DOHH2 (cell line): Measurements from ENCODE around the gene EIF4ENIF1.
"Not testable (repeated sequence)": the region's sequence is repeated elsewhere in the genome, so short reads cannot be mapped to it uniquely, and the experiment has no call there.

ENCODE experiments used
- H3F3A ChIP-seq: fragments of 200-600 bp; sonication (generic), shearing (Covaris generic); 2 replicates; pipeline ENCODE4 v1.6.0; 2016; ENCODE audit warnings: antibody characterized with exemption, mild to moderate bottlenecking; ENCODE audit not compliant: control insufficient read depth, insufficient read depth
- H3K27ac ChIP-seq: fragments of 200-600 bp; sonication (generic); 2 replicates; pipeline ENCODE4 v1.5.1; 2014; ENCODE audit warnings: low read depth, mild to moderate bottlenecking, low read length, moderate library complexity
- H3K27me3 ChIP-seq: fragments of 200-600 bp; sonication (generic); 2 replicates; pipeline ENCODE4 v1.6.1; 2014; ENCODE audit warnings: mild to moderate bottlenecking, low read length, mixed read lengths; ENCODE audit not compliant: control insufficient read depth
- H3K36me3 ChIP-seq: fragments of 200-600 bp; sonication (generic); 2 replicates; pipeline ENCODE4 v1.6.1; 2014; ENCODE audit warnings: mild to moderate bottlenecking, low read length, moderate library complexity, mixed read lengths; ENCODE audit not compliant: control insufficient read depth
- H3K4me1 ChIP-seq: fragments of 200-600 bp; sonication (generic); 2 replicates; pipeline ENCODE4 v1.6.1; 2014; ENCODE audit warnings: mild to moderate bottlenecking, low read length, mixed read lengths; ENCODE audit not compliant: control insufficient read depth
- H3K4me2 ChIP-seq: fragments of 200-600 bp; sonication (generic); 2 replicates; pipeline ENCODE4 v1.6.0; 2014; ENCODE audit warnings: mild to moderate bottlenecking, low read length, moderate library complexity
- H3K4me3 ChIP-seq: fragments of 200-600 bp; sonication (generic); 2 replicates; pipeline ENCODE4 v1.5.1; 2014; ENCODE audit warnings: mild to moderate bottlenecking, low read length, mixed read lengths
- H3K79me2 ChIP-seq: fragments of 200-600 bp; sonication (generic); 2 replicates; pipeline ENCODE4 v1.6.1; 2014; ENCODE audit warnings: mild to moderate bottlenecking, low read length, mixed read lengths; ENCODE audit not compliant: control insufficient read depth
- H3K9me2 ChIP-seq: fragments of 200-600 bp; sonication (generic); replicated peaks from 2 replicates; pipeline ENCODE4 v1.6.1; 2014; ENCODE audit warnings: mild to moderate bottlenecking, low read length, mixed read lengths; ENCODE audit not compliant: control insufficient read depth
- H3K9me3 ChIP-seq: fragments of 200-600 bp; sonication (generic); 2 replicates; pipeline ENCODE4 v1.6.1; 2014; ENCODE audit warnings: antibody characterized with exemption, low read length, mixed read lengths; ENCODE audit not compliant: control insufficient read depth, insufficient read depth
- H4K20me1 ChIP-seq: fragments of 200-600 bp; sonication (generic); 2 replicates; pipeline ENCODE4 v1.6.0; 2014; ENCODE audit warnings: low read depth, mild to moderate bottlenecking, antibody characterized with exemption, low read length, moderate library complexity; ENCODE audit not compliant: control insufficient read depth, insufficient read depth
- CTCF ChIP-seq: fragments of 200-600 bp; sonication (generic); IDR thresholded peaks from one replicate; pipeline ENCODE4 v1.5.1; 2014; ENCODE audit warnings: antibody characterized with exemption, mild to moderate bottlenecking, low read depth, low read length; ENCODE audit not compliant: poor library complexity, severe bottlenecking
- EZH2phosphoT487 ChIP-seq: fragments of 200-600 bp; sonication (generic); IDR thresholded peaks from 2 replicates; pipeline ENCODE4 v1.6.1; 2017; ENCODE audit warnings: borderline replicate concordance, mild to moderate bottlenecking, antibody characterized with exemption, low read length, moderate library complexity, mixed read lengths

EIF4ENIF1 gene

DNA sequence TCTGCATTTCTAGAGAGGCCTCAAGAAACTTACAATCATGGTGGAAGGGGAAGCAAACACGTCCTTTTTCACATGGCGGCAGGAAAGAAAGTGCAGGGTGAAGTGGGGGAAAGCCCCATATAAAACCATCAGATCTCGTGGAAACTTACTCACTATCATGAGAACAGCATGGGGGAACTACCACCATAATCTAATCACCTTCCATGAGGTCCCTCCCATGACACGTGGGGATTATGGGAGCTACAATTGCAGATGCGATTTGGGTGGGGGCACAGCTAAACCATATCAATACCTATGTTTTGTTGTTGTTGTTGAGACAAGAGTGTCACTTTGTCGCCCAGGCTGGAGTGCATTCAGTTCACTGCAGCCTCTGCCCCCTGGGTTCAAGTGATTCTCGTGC lies 36.6 kb upstream of the EIF4ENIF1 start:
- H4K20me1 ChIP-seq: peaks cover 5% of the 10 kb centered on the region; the same call in 1 of the 2 replicates
- peaks cover 65% of the 10 kb centered on the region for H3K36me3 ChIP-seq
- no peaks in the 10 kb centered on the region for H3F3A ChIP-seq
- H3K79me2 ChIP-seq: peaks cover 74% of the 10 kb centered on the region
- H3K27me3 ChIP-seq: no peaks in the 10 kb centered on the region
- no peak overlapping the region for H3K4me2 ChIP-seq
- no peaks in the 10 kb centered on the region for H3K9me2 ChIP-seq
- TF ChIP-seq EZH2phosphoT487 (no peak), CTCF (no peak)
- H3K27ac ChIP-seq: no peak overlapping the region
- no peaks in the 10 kb centered on the region for H3K9me3 ChIP-seq
- peaks cover 4% of the 10 kb centered on the region; the same call in 1 of the 2 replicates for H3K4me1 ChIP-seq
- no peak overlapping the region for H3K4me3 ChIP-seq

GRCh38 chr22:31524132-31524531 lies 34.5 kb upstream of the EIF4ENIF1 start:
- not testable (repeated sequence) for H3K4me2 ChIP-seq, H3F3A ChIP-seq, H3K9me2 ChIP-seq, H3K9me3 ChIP-seq, H3K27me3 ChIP-seq, H3K27ac ChIP-seq, H4K20me1 ChIP-seq, H3K4me3 ChIP-seq, H3K4me1 ChIP-seq
- peaks cover 62% of the 10 kb centered on the region for H3K36me3 ChIP-seq
- peaks cover 95% of the 10 kb centered on the region for H3K79me2 ChIP-seq

GRCh38 chr22:31520051-31520450 lies 30.4 kb upstream of the EIF4ENIF1 start:
- H3K9me3 ChIP-seq: no peaks in the 10 kb centered on the region
- H3F3A ChIP-seq: no peaks in the 10 kb centered on the region
- peaks cover 96% of the 10 kb centered on the region for H3K79me2 ChIP-seq
- peaks cover 65% of the 10 kb centered on the region for H3K36me3 ChIP-seq
- H4K20me1 ChIP-seq: no peaks in the 10 kb centered on the region; the same call in 1 of the 2 replicates
- TF ChIP-seq EZH2phosphoT487 (no peak), CTCF (no peak)
- H3K27me3 ChIP-seq: no peaks in the 10 kb centered on the region
- no peak overlapping the region for H3K4me3 ChIP-seq
- no peak overlapping the region for H3K27ac ChIP-seq
- no peaks in the 10 kb centered on the region for H3K9me2 ChIP-seq
- peaks cover 4% of the 10 kb centered on the region; the same call in 1 of the 2 replicates for H3K4me1 ChIP-seq
- H3K4me2 ChIP-seq: no peak overlapping the region

DNA sequence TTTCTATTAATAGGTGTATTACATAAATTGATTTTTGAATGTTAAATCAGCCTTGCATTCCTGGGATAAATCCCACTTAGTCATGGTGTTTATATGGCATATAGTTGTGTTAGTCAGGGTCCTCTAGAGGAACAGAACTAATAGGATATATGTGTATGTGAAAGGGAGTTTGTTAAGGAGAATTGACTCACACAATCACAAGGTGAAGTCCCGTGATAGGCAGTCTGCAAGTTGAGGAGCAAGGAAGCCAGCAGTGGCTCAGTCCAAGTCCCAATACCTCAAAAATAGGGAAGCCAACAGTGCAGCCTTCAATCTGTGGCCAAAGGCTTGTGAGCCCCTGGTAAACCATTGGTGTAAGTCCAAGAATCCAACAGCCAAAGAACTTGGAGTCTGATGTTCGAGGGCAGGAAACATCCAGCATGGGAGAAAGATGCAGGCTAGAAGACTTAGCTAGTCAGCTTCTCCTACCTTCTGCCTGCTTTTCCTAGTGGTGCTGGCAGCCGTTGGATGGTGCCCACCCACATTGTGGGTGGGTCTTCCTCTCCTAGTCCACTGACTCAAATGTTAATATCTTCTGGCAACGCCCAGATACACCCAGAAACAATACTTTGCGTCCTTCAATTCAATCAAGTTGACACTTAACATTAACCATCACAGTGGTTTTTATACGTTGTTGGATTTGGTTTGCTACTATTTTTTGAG lies 19.6 kb upstream of the EIF4ENIF1 start:
- no peak overlapping the region for H3K27ac ChIP-seq
- H3K36me3 ChIP-seq: peaks cover 76% of the 10 kb centered on the region
- no peak for TF ChIP-seq EZH2phosphoT487
- no peak for TF ChIP-seq CTCF
- H3K4me1 ChIP-seq: 0 out of 2 replicates have a peak, but pooled peaks cover 3% of the 10 kb centered on the region
- no peaks in the 10 kb centered on the region for H3K9me3 ChIP-seq
- H3F3A ChIP-seq: no peaks in the 10 kb centered on the region
- 0 out of 2 replicates have a peak, but pooled peaks cover 4% of the 10 kb centered on the region for H4K20me1 ChIP-seq
- no peak overlapping the region for H3K4me3 ChIP-seq
- peaks cover 88% of the 10 kb centered on the region for H3K79me2 ChIP-seq
- H3K4me2 ChIP-seq: no peak overlapping the region
- H3K9me2 ChIP-seq: no peaks in the 10 kb centered on the region
- no peaks in the 10 kb centered on the region for H3K27me3 ChIP-seq
